GM12873 (cell line): Measurements from ENCODE around the gene ASB2.

Source experiments
- TF ChIP-seq, protein P1 (sequence below): IDR thresholded peaks from 2 replicates; pipeline ENCODE4 v1.5.1; 2012; ENCODE audit warnings: low read depth, mild to moderate bottlenecking, moderate library complexity, low read length, control low read depth; ENCODE audit not compliant: insufficient read depth; ENCODE audit errors: missing control alignments

Gene ASB2

DNA sequence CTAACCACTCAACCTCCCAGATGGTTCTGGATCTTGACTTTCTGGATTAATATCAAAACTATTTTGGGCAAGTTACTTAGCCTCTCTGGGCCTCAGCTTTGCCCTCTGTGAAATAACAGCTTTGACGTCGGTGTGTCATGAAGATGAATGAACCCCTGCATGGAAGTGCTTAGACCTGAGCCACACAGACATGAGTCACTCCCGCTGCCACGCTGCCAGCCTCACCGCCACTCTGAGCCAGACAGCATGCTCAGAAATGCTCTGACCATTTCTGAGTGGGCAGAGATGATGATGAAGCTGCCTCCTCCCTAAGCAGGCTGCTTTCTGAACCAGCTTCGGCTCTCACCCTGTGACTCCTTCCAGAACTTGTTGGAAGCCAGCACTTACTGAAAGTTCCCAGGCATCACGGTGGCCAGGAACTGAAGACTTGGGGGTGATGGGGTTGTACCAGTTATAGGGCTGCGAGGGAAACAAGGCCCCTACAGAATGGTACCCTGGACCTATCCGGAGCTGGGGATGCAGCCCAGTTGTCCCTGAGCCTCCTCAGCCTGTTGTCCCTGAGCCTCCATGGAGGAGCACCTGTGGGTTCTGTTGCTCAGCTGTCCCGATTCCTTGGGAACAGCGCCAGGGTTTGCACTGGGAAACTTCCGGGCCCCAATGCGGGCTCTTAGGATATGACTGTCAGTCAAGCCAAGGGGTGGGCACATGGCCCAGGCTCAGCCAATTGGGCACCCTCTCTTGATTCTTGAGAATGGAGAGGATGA, 18.7 kb upstream of the ASB2 start:
- TF ChIP-seq, protein P1, sequence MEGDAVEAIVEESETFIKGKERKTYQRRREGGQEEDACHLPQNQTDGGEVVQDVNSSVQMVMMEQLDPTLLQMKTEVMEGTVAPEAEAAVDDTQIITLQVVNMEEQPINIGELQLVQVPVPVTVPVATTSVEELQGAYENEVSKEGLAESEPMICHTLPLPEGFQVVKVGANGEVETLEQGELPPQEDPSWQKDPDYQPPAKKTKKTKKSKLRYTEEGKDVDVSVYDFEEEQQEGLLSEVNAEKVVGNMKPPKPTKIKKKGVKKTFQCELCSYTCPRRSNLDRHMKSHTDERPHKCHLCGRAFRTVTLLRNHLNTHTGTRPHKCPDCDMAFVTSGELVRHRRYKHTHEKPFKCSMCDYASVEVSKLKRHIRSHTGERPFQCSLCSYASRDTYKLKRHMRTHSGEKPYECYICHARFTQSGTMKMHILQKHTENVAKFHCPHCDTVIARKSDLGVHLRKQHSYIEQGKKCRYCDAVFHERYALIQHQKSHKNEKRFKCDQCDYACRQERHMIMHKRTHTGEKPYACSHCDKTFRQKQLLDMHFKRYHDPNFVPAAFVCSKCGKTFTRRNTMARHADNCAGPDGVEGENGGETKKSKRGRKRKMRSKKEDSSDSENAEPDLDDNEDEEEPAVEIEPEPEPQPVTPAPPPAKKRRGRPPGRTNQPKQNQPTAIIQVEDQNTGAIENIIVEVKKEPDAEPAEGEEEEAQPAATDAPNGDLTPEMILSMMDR: no peak

DNA sequence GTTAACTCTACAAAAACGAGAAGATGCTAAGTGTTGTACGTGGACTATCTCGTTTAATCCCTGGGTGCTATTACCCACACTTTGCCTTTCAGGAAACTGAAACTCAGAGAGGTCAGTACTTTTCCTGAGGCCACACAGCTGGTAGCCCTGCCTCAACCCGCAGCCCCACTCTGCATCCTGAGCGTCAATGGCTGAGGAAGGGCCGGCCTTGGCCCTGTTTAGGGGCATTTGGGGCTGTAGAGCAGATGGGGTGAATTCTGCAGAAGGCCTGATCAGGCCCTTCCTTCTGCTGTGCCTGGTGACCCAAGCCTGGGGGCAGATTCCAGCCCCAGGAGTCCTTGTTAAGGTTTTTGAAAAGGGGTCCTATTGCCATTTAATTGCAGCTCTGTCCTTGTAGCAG, 17.0 kb upstream of the ASB2 start:
- TF ChIP-seq, protein P1: no peak

DNA sequence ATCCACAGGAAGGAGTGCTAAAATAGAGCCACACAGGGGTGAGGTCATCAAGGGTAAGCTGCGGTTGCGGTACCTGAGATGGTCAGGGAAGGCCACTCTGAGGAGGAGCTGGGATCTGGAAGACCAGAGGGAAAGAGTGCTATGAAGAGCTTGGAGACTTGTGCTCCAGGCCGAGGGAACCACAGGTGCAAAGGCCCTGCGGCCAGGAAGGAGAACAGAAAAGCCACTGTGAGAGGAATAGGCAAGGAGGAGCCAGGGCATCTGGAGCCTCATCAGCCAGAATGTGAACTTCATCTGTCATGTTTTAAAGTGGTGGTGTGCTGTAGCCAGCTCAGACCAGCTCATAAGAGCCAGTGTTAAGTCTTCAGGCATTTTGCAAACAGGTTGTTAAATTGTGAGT, 15.3 kb upstream of the ASB2 start:
- TF ChIP-seq, protein P1: no peak

GRCh38 chr14:93991212-93991611, 14.8 kb upstream of the ASB2 start:
- TF ChIP-seq, protein P1: no peak

DNA sequence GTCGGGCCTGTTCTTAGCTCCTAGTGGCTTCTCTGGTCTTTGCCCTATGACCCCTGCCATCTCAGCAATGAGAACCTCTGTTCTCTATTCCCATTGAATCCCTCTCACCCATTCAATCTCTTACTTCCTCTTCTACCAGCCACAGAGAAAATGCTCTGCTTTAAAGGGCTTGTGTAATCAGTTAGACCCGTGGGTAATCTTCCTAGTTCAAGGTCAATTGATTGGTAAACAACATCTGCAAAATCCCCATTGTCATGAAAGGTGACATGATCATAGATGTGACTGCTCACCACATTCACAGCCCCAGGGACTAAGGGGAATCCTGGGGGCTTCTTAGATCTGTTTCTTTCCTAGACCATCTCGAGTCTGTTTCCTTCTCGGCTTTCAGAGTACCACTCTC, 13.6 kb upstream of the ASB2 start:
- TF ChIP-seq, protein P1: no peak

GRCh38 chr14:93987815-93988476, 11.6 kb upstream of the ASB2 start:
- TF ChIP-seq, protein P1: no peak

DNA sequence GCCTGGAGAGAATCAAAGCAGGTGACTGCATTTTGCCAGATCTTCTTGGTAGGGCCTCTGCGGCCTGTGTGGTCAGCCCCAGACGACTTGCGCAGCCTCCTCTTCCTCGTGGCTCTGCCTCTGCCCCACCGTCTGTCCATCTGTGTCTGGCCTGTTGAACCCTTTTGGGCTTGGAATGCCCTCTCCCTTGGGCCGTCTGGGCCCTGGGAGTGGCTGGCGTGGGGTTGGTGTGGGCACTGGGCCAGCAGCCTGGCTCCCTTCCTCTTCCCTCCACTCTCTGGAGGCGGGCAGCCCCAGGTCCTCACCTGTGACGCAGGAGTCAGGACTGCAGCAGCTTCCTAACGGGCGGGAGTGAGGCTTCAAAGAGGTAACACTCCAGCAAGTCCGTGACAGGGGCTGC, 11.0 kb upstream of the ASB2 start:
- TF ChIP-seq, protein P1: no peak
